Measurements from ENCODE around the gene CACNB1.
A peak's percentile ranks its signal among the peaks of the same experiment; 100 is the strongest.

Gene CACNB1

GRCh38 chr17:39204245-39204644 is 6.8 kb upstream of the CACNB1 start:
- H3K4me3 ChIP-seq (ENCODE audit: low read depth, low read length) = no peak overlapping the region

GRCh38 chr17:39200957-39201510 is 3.6 kb upstream of the CACNB1 start:
- peak overlapping the region; percentile 99 for H3K4me3 ChIP-seq (ENCODE audit: low read depth, low read length)

DNA sequence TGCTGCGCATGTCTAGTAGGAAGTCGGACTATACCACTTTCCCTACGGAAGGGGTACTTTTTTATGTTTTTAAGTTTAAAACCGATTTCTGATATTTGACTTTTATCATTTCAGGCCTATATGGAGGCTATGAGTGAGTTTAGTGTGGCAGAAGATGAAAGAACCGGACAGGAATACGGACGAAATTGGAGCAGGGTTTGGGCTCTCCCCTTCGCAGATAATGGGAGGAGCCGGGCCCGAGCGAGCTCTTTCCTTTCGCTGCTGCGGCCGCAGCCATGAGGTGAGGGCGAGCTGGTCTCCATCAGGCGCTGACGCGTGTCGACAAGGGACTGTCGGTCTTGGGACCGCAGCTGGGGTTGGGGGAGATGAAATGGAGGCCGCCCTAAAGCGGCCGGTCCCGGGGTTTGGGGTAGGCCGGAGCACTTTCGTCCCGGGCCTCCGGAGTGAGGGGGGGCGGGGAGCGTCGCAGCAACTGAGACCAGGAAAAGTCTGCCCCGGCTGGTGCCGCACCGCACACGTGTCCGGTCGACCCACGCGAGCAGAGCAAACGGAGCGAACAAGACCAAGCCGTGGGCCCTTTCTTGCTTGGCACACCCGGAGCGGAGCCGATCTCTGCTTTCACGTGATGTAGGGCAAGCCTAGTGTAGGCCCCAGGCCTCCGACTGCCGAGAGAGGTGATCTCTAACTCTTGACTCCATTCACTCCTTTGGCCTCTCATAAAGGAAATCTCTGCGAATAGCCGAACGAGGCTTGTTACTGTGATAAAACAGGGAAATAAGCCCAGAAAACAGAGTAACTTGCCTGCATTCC is 2.8 kb upstream of the CACNB1 start, which contains the start of gene RPL19:
RPL19 (plus strand) TSS at position 214 of the 810 bp plus-strand sequence; CDS start at position 276, 62 bp downstream.
- peak within 1 kb of the TSS; percentile 99 for H3K4me3 ChIP-seq (ENCODE audit: low read depth, low read length)

DNA sequence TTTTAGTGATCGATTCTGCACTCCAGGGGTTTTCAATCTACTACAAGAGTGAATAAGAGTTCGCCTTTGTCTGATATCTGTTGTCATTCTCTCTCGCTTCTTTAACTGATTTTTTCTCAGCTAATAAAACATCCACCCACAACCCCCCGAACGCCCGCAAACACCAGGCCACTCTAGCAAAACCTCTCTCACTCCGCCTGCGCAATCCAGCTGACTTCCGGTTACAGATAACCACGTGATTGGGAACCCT is 2.3 kb upstream of the CACNB1 start:
- H3K4me3 ChIP-seq (ENCODE audit: low read depth, low read length) = peak overlapping the region; percentile 99

- H3K4me3 ChIP-seq (ENCODE audit: low read depth, low read length) = peak overlapping the region; percentile 28
Observed at GRCh38 chr17:39198186-39198566, 707 bp upstream of the CACNB1 start.

DNA sequence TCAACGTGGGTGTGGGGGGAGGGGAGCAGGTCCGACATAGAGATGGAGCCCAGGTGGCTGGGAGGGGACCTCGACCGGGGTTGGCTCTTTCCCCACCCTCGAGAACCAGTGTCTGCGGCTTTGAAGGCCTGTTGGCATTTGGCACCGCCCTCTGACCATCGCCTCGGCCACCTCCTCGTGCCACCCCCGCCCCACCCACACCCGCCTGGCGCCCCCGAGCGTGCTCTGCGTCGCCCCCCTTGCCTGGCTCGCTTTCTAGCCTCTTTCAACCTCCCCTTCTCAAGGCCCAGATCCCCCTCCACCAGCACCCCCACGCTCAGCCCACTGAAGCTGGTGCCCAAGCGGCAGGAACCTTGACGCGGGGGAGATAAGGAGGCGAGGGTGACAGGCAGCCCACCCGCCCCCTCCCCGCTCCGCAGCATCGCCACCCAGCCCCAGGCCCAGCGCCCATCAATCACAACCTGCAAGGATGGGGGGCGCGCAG is 619 bp downstream of the CACNB1 start:
- H3K4me3 ChIP-seq (ENCODE audit: low read depth, low read length) = peak overlapping the region; percentile 65

DNA sequence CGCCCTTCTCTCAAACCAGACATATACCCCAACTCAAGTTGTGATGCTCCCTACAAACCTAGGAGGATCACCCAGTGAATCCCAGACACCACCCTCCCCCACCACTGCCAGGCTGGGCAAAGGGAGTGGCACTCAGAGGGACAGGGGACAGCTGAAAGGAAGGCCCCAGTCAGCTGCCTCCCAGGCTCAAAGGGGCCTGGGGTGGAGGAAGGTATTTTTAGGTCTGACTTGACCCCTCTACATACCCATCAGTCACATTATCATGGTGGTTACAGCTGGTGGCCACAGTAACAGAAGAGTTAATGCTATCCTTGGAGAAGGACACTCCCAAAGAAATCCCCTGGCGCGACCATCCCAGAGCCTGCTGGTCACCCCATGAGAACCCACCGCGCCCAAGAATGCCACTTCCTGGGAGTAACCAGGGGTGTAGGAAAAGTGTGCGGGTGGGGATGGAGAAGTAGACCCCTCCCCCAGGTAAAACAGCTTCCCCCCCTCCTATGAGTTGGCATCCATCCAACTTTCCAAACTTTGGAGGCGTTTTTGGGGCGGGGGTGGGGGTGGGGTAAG is 1.1 kb downstream of the CACNB1 start:
- H3K4me3 ChIP-seq (ENCODE audit: low read depth, low read length) = peak overlapping the region; percentile 20

DNA sequence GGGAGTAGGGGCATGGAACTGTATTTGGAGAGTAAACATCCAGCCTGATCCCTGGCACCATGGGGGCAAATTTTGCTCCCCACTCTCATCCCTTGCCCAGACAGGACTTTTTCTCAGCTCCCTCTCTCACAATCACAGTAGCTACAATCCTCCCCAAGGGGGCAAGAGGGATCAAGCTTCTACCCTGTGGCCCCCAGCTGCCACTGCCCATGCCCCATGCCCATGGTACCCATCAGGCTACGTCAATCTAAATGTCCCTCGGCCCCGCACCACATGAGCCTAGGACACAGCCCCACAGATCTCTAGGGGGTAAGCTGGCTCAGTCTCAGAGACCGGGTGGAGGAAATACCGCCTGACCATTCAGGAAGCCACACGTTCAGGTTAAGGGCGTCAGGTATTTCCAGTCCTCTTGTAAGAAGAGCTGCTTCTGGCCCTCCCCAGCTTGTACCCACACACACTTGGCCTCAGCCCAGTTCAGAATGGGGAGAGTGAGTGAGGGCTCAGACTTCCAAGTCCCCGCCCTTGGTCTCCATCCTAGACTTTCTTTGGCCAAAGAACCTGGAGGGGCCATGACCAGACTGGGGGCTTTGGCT is 1.8 kb downstream of the CACNB1 start:
- peak overlapping the region; percentile 20 for H3K4me3 ChIP-seq (ENCODE audit: low read depth, low read length)

DNA sequence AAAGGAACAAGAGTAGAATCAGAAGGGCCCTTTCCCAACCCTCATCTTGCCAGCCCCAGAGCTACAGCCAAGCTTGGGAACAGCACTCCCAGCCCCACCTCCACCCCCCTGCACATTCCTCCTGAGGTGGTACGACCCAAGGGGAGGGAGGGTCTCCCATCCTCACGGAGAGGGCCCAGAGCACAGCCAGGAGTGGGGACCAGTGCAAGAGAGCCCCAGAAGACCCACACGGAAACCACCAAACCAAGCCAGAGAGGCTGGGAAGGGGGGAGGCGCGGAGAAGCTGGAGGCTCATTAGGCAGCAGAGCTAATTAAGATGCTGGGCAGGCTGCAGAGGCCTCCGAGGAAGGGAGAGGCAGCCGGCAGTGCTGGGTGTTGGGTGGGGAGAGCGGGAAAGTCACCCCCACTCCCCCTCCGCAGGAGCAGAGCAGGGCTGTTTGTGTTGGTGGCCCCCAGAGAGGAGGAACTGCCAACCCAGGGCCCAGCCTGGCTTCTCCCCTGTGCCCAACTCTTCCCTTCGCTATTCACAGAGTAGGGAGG is 2.4 kb downstream of the CACNB1 start:
- peak overlapping the region; percentile 20 for H3K4me3 ChIP-seq (ENCODE audit: low read depth, low read length)

DNA sequence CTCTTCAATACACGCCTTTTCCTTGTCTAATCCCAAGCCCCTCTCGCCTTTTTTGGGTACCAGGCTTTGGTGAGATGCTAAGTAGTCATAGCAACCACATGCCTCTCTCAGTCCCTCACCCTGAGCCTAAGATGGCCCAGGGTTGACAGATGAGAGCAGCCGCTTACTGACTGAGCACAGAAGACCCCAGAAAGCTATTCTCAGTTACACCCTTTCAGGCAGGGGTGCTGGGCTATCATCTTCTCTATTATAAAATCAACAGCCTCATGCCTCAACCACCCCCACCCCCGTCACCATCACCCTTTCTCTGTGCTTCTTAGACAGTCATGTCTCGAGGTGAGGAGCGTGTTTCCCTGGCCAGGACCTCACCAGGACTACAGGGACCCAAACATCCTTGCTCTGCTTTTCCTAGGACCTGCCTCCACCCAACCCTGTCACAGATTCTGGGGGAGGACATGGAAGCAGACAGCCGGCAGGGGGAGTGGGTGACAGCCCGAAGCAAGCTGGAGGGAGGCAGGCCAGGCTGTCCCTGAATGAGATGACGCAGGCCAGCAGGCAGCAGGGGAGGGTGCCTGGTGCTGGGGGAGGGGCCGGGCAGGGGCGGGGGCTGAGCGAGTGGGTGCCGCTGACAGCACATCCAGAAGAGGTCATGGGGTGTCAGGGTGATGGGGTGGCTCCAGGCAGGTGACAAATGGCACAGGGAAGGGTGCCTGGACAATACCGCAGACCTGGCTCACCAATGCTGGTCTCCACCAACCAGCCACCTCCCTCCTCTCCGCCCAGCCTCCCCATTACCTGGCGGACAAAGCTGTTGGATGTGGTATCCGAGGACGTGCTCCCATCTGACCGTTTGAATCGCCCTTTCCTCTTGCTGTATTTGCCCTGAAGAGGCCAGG is 3.1 kb downstream of the CACNB1 start:
- no peak overlapping the region for H3K4me3 ChIP-seq (ENCODE audit: low read depth, low read length)

- no peak overlapping the region for H3K4me3 ChIP-seq (ENCODE audit: low read depth, low read length)
Observed at GRCh38 chr17:39193346-39193745, 4.1 kb downstream of the CACNB1 start.

GRCh38 chr17:39192901-39193300 is 4.6 kb downstream of the CACNB1 start:
- no peak overlapping the region for H3K4me3 ChIP-seq (ENCODE audit: low read depth, low read length)

GRCh38 chr17:39191750-39192510 is 5.5 kb downstream of the CACNB1 start:
- H3K4me3 ChIP-seq (ENCODE audit: low read depth, low read length) = no peak overlapping the region

- no peak overlapping the region for H3K4me3 ChIP-seq (ENCODE audit: low read depth, low read length)
Observed at GRCh38 chr17:39187152-39187830, 10.2 kb downstream of the CACNB1 start.

DNA sequence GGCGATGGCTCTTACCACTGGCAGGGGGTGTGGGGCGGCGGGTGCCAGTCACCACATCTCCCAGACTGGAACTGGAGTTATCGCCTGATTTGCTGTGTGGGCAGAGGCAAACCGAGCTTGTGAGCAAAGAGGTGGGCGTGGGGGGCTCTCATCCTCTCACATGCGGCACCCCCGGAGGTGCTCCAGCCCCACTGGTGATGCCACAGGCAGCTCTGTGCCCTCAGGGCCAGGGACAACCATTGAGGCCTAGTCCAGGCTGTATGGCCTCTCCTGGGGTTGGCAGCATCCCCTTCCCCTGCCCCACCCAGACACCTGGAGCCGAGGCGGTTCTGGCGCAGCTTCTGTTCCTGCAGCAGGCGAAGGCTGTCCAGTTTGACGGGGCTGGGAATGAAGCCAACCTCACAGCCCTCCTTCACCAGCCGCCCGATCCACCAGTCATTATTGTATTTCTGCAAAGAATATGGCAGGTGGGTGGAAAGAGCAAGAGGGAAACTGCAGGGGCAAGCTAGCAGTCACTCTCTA is 10.9 kb downstream of the CACNB1 start:
- H3K4me3 ChIP-seq (ENCODE audit: low read depth, low read length) = no peak overlapping the region

DNA sequence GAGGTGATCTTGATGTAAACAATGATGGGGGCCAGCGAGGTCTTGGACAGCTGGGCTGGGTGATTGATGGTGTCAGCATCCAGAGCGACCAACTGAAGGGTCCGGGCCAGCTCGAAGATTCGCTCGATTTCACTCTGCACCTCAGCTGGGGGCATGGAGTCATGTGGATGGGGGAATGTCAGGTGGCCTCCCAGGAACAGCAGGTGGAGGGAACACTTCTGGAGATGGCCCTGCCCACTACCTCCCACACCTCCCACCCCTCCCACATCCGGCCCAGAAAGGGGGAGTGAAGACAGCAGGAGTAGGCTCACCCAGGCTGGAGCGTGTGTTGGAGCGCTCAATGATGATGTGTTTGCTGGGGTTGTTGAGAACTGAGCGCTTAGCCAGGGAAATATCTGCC is 13.7 kb downstream of the CACNB1 start:
- no peak overlapping the region for H3K4me3 ChIP-seq (ENCODE audit: low read depth, low read length)

DNA sequence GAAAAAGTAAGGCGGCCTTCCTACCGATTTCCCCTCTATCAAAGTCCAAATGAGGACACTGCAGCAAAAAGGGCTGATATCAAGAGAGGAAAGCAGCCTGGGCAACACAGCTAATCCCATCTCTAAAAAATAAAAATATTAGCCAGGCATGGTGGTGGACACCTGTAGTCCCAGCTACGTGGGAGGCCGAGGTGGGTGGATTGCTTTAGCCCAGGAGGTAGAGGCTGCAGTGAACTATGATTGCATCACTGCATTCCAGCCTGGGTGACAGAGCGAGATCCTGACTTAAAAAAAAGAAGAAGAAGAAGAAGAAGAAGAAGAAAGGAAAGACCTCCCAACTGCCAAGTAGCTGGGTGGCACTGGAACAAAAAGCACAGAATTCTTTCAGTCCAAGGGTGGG is 14.4 kb downstream of the CACNB1 start:
- no peak overlapping the region for H3K4me3 ChIP-seq (ENCODE audit: low read depth, low read length)

DNA sequence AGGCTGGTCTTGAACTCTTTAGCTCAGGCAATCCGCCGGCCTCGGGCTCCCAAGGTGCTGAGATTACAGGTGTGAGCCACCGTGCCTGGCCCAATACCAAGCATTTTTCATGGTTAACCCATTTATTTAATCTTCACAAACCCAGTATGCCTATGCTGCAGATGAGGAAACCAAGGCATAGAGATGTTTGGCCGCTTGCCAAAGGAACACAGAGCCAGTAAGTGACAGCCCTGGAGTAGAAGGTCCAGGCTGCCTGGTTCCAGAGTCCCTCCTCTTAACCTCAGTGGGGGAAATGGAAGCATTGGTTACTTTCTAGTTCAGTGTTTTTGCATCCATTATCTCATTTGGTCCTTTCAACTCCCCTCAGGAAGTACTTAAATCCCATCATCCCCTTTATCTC is 16.2 kb downstream of the CACNB1 start:
- no peak overlapping the region for H3K4me3 ChIP-seq (ENCODE audit: low read depth, low read length)

- no peak overlapping the region for H3K4me3 ChIP-seq (ENCODE audit: low read depth, low read length)
Observed at GRCh38 chr17:39178536-39178935, 18.9 kb downstream of the CACNB1 start.
